HG02970 (cell line): ENCODE data around the gene PROM1.

Source experiments
- ATAC-seq: cut with Tn5 transposase; IDR thresholded peaks from one replicate; pipeline ENCODE4 v1.9.1; 2021; ENCODE audit warnings: mild to moderate bottlenecking, moderate library complexity, moderate number of reproducible peaks; ENCODE audit not compliant: unreplicated experiment, low FRiP score

The PROM1 gene

DNA sequence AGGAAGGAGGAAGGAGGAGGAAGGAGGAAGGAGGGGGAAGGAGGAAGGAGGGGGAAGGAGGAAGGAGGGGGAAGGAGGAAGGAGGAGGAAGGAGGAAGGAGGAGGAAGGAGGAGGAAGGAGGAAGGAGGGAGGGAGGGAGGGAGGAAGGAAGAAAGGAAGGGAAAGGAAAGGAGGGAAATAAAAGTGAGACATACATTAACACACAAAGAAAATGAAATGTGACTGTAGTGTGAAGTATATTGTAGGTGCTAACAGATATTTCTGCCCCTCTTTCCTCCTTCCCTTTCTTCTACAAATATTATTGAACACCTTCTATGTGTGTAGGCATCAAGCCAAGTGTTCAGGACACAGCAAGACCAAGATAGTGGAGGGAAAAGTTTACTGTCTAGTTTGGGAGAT, 26.4 kb upstream of the PROM1 start:
- ATAC-seq, result no peak

DNA sequence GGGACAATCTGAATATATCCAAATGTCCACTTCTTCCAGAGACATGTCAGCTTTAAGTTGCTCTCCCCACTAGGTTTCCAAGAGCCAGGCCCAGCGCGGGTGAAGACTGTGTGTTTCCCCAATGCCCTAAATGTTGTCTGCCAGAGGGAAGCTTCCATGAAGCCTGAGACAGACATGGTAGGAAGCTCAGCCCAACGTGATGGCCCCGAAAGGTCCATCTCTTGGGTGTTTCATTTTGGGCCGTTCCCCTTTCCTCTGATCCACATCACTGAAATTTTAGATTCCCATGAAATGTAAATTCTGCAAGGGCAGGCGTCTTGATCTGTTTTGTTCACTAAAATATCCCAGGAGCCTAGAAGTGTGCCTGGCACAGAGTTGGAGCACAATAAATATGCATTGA, 25.4 kb upstream of the PROM1 start:
- no peak for ATAC-seq

DNA sequence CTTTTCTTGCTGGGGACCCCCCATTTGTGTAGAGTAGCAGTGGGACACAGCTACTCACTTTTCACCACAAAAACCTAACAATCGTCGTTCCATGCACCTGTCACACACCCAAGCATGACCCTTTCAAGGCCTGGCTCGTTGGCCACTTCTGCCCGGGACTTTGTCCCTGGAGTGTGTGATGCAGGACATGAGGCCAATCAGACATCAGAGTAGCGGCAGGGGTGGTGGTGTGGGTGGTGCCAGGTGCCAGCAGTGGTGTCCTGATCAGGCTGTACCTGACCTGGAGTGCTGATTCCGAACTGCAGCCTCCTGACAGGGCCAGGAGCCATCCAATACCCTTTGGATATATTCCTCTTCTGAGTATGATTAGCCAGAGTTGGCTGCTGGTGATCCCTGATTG, 23.1 kb upstream of the PROM1 start:
- no peak for ATAC-seq

DNA sequence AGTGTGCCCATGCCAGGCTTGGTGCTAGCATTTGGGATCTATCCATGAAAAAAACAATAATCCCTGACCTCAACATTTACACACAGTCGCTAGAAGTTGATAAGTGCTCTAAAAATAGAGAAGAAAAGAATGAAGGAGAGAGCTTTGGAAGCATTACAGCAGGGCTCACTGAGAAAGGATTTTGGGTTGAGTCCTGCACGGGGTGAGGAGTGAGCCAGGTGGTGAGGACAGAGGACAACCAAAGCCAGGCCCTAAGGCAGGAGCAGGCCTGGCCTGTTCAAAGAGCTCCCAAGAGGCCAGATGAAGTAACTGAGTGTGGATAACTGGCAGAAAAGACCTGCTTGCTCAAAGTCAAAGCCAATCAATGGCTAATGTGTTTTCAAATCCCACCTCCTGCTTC, 20.7 kb upstream of the PROM1 start:
- no peak for ATAC-seq

DNA sequence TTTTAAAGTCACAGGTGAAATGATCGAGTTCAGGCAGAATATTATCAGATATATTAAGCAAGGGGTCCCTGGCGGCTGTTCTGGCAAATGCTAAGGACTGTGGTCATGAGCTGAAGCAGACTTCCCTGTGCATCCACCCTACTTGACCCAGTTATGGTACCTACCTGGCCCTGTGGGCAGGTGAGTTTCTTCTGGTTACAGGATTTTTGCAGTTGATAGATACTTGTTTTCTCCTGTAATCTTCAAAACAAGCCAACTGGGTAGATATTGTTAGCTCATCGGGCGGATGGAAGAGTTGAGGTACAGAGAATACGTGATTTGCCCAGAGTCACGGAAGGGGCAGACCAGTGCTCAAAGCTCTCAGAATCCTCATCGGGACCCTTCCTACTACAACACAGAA, 18.5 kb upstream of the PROM1 start:
- ATAC-seq, result no peak

DNA sequence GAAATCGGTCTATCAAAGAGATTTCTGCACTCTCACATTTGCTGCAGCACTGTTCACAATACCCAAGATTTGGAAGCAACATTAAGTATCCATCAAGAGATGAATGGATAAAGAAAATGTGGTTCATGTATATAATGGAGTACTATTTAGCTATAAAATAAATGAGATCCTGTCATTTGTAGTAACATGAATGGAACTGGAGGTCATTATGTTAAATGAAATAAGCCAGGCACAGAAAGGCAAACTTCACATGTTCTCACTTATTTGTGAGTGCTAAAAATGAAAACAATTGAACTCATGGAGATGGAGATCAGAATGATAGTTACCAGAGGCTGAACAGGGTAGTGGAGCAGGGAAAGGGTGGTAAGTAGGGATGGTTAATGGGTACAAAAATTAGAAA, 17.0 kb upstream of the PROM1 start:
- ATAC-seq, result no peak

DNA sequence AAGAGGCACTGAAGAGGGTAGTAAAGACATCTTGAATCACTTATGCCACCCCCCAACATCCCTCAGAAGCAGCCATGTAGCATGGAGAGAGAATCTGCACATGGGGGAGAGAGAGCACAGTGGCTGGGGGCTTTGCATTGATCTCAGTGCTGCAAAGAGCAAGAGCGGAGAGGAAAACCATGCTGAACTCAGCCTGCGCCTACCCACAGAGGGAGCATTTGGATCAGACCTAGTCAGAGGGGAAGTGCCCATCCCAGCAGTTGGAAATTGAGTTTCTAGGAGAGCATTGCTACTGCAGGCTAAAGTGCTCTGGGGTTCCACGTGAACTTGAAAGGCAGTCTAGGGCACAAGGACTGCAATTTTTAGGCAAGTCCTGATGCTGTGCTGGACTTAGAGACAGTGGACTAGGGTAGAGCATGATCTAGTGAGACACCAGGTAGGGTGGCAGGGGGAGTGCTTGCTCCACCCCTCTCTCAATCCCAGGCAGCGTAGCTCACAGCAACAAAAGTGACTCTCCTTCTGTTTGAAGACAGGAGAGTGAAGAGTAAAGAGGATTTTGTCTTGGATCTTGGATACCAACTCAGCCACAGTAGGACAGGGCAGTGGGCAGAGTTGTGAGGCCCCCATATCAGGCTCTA, 9.0 kb upstream of the PROM1 start:
- no peak for ATAC-seq

DNA sequence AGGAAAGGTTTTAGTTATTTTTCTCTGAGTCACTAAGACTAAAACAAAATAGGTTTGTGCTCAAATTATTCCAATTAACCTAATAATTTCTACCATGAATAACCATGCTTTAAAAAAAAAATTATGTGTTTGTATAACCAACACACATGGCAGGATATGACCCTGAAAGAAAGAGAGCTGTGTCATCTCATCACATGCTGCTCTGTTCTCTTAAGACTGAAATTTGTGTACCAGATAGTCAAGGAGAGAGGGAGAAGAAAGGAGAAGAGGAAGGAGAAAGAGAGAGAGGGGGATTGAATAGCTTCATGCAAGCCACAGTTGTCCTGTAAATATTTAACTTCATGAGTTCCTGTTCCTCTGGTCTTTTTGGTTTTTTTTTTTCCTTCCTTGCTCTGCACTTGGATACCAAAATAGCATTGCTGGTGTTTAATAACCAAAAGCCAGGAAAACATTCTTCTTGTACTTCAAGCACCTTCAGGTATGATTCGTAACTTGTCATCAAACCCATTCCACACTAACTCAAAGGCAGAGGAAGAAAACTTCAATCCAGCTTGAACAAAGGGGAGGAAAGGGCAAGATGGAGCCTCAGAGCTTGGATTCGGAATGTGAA, 6.4 kb upstream of the PROM1 start:
- no peak for ATAC-seq

DNA sequence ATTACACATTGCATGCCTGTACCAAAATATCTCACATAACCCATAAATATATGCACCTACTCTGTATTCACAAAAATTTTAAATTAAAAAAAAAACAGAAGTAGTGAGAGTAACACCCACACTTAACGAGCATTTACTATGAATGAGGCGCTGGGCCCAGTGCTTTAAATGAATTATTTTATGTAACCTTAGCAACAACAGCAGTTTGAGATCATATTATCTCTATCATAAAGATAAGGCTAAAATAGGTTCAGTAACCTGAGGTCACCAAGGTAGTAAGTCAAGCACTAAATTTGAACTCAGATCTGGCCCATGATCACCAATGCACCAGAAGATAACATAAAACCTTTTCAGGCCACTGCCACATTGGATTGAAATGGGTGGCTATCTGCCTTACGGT, 5.3 kb upstream of the PROM1 start:
- no peak for ATAC-seq

DNA sequence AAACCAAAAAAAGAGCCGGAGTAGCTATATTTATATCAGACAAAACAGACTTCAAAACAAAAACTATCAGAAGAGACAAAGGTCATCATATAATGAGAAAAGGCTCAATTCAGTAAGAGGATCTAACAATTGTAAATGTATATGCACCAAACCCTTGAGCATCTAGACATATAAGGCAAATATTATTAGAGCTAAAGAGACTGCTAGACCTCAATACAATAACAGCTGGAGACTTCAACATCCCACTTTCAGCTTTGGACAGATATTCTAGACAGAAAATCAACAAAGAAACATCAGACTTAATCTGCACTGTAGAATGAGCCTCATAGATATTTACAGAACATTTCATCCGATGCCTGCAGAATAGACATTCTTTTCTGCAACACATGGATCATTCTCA, 4.8 kb upstream of the PROM1 start:
- ATAC-seq, result no peak

DNA sequence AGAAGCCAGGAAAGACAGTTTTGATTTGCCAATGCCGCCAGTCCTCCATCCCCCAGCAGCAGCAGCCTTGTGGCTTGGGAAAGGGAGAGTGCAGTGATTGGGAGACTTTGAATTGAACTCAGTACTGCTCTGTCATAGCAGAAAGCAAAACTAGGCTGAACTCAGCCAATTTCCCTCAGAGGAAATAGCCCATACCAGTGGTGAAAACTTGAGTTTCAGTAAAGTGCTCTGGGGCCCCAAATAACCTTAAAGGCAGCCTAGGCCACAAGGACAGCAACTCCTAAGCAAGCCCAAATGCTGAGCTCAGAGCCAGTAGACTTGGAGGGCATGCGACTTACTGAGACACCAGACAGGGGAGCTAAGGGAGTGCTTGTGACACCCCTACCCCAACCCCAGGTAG, 2.0 kb upstream of the PROM1 start:
- no peak for ATAC-seq

DNA sequence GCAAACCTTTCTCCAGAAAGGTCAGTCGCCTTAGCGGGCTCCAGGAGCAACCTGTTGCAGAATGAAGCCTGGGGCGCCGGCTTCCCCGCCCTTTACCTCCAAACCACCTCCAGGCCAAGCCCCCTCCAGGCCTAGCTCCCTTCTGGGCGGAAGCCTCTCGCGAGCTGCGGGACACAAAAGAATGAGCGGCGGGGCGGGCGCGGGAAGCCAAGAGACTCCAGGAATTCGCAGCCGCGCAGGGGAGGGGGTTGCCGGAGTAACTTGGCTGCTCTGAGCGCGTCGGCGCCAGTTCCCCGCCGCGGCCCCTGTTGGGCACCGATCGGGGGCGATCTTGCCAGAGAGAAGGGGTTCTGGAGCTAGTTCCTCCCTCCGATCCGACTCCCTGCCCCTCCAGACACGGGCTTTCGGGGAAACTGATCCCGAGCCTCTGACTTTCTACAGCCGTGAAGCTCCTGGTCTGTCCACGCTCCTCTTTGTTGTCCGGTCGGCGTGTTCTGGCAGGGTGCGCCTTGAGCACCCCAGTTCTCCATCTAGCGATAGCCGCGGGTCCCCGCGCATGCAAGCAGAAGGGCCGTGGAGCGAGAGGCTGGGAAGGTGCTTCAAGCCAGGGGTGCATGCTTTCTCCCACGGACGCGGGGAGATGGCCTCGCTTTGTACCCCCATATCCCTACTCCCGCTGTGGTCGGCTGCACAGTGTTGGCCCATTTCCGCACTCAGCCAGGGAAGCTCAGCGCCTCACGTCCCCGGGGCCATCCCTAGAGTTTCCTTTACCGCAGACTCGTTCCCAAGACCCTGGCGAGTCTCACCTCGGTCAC, 1.2 kb downstream of the PROM1 start:
- ATAC-seq, result no peak

DNA sequence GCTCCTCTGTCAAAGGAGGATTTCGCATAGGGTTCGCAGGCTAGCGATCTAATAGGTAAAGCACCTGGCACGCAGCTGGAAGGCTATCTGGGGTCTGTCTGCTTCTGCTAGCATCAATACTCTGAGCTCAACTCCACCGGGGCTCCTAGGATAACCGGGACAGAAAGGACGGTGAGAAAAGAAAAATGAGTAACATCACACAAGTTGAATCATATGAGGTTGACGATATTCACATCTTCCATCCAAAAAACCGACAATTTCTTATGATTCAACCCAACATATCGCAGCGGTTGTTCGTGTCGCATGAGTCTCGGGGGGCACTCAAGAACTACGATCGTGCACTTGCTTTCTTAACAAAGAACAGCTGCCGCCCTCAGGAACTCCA, 1.8 kb downstream of the PROM1 start:
- no peak for ATAC-seq

DNA sequence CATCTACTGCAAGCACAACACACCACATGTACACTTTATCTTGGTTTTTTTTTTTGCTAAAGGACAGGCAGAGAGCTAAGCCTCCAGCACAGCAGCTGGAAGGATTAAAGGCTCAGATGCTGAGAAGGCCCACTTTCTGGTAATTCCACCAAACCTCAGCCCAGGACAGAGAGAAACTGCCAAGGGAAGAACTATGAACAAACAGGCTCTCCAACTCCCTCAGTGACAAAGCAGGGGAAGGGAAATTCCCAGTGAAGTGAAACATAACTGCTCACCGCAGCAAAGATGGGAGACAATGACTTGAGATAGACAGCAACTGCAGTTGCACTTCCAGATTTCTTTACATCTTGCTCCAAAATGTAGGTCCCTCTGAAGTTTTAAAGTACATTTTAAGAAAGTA, 4.8 kb downstream of the PROM1 start:
- ATAC-seq, result no peak

DNA sequence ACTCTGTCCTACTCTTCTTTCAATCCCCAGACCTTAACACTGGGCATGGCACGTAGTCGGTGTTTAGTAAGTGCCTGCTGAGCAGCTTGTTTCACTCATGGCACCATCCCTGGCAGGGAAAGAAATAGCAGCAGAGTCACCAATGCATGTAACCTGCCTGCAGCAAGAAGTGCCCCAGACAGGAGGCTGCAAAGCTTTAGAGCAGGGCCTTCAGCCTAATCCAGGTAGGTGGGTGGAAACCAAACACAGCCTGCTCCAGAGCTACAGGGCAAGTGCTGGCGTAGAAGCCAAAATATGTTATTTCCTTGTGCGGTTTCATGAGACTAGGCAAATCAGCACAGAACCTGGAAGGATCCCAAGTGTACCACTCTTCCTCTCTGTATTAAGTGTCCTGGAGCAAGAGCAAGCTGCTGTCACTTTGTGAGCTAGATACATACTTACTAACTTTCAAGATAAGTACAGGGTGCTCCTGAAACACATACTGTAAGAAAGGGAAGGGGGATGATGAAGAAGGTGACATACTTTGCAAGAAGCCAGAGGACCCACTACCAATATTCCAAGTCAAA, 5.5 kb downstream of the PROM1 start:
- no peak for ATAC-seq

DNA sequence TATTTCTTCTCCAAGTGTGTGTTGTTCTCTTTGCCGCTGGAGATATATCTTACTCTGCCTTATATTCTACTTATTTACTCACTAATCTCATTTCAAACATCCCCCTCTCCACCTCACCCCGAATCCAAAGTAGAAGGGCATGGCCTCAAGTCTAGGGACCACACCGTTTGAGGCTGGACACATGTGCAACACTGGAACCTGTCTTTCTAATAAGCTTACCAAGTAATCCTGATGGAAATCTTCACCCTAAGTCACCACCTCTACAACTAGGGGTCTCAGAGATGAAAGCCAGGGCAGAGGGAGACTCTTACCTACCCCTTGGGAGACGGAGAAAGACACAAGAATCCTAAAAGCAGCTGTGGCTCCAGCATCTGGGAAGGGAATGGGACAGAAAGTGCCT, 6.0 kb downstream of the PROM1 start:
- no peak for ATAC-seq

DNA sequence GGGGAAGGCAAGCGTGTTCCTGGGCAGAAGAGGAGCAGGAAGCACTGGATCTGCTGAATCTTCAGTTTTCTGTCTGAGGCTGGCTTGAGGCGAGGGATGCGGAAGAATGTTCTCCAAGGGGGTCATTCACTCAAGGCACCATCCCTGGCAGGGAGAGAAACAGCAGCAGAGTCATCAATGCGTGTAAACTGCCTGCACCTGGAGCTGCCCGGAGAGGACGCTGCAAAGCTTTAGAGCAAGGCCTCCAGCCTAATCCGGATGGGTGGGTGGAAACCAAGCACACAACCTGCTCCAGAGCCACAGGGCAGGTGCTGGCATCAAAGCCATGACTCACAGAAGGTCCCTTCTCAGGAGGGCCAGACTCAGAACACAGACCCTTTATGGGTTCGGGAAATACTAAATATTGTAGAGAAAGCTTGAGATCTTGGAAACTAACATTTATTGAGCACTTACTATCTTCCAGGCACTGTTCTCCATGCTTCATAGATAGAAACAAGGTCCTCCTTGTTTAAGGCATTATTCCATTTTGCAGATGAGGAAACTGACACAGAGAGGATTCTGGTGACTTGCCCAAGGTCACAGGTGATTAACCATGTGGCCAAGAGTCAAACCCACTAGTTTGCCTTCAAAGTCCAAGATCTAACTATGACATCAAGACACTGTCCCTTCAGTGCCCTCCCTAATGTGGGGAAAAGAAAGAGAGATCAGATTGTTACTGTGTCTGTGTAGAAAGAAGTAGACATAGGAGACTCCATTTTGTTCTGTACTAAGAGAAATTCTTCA, 7.7 kb downstream of the PROM1 start:
- ATAC-seq, result no peak

DNA sequence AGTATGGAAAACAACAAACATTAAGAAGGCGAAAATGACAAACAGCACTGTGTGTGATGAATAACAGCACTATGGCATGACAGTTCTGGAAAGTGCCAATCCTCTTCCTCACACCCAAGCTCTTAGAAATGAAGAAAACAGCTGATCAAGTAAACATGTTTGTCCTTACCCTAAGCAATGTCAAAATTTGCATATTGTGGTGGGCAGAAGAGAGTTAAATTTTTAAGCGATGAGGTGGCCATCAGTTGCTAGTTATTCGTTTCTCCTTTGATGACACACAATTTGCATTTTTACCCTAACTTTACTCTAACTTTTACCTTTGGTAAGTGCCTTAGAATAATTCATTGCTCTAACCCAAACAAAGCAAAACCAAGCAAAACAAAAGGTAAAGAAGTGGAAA, 8.8 kb downstream of the PROM1 start:
- ATAC-seq, result no peak

DNA sequence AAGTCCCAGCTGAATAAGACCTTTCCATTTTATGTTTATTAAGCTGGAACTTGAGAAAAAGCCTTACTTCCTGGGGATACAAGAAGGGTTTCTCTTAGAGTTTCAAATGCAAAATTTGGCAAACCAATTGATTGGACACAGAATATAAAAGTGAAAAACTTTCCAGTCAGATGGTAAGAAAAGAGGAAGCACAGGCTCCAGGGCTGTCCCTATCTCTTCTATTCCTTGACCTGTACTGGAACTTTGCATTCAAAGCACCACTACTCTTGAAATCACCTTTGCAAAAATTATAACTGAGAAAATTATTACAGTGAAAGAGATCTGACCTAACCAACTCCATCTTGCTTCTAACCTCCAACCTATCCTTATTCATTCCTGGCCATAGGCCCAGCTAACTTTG, 11.7 kb downstream of the PROM1 start:
- ATAC-seq, result no peak

DNA sequence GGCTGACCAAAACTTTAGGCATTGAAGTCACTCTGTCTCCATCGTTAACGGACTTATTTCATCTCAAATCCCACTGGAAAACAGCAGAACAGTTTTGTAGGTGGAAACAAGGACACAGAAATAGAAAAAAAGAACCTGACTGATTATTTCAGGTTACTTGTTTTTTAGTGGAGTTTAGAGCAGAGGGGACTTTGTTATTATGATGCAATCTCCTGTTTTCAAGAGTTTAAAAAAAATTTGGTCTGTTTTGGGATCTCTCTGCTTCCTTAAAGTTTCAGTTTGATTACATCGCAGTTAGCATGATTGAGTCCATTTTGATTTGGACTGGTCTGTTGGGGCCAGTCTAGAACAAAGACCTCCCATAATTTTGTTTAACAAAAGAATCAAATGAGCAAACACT, 13.6 kb downstream of the PROM1 start:
- ATAC-seq, result no peak

DNA sequence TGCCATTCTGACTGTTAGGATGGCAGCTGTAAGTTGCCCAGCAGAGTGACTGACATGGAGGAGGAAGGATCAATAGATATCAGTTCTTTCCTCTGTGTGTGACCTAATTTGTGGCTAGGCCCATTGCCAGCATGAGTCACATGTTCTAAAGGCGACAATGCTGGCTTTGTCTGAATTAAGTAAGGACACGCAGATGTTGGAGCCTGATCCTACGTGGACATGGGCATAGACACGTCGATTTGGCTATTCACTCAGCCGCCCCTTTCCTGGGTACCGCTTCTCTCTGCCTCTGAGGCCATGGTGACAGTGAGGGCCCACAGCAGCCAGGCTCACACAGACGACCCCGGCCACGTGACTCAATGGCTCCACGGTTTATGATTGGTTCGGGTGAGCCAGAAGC, 16.3 kb downstream of the PROM1 start:
- no peak for ATAC-seq
